ENCODE measurements around the gene FMNL2. TPM values are rescaled to one million over a fixed set of nuclear protein-coding genes. Genes with fewer than 3 reads are reported as not detected.

The FMNL2 gene
- 18.6 and 19.6 TPM in 2 replicates for total RNA-seq (2014; rRNA removed; shearing (Covaris generic))
- polyA plus RNA-seq (2016; fragmentation: Nextera tagmentation; extraction: Ambion mirVana) = 3.8 and 4.4 TPM in 2 replicates

DNA sequence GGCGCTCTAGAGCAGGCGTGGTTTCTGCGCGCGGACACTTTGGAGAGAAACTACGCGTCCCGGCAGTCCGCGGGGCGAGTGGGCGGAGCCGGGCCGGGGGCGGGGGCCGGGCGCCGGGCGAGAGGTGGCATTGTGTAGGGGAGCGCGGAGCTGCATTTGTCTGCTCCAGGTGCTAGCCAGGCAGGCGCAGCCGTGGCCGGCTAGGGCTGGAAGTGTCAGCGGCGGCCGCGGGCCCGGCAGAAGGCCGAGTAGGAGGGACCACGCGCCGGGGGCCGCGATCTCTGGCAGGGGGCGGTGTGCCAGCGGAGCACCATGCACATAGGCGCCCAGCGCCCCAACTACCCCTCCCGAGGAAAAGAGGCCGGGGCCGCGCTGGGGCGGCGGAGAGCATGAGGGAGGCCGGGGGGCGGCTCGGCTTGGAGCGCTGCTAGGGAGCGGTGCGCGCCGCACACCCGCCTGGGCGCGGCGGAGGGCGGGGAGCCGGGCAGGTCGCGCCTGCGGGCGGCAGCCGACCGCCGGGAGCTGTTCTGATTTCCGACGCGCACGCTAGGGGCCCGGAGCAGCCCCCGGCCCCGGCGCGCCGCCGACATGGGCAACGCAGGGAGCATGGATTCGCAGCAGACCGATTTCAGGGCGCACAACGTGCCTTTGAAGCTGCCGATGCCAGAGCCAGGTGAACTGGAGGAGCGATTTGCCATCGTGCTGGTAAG is at the start of gene FMNL2:
Gene FMNL2 (plus strand): TSS at position 159 of the 710 bp plus-strand sequence.
- H3K36me3 ChIP-seq (ENCODE audit: low read depth) = no peaks in the 10 kb centered on the region
- in situ Hi-C loops (cut with MboI) = no loop called here
- H3F3A ChIP-seq (ENCODE audit: insufficient read depth) = peaks cover 12% of the 10 kb centered on the region; the same call in 1 of the 2 replicates
- no peaks in the 10 kb centered on the region for H3K9me2 ChIP-seq (ENCODE audit: insufficient read depth)
- peak within 1 kb of the TSS; percentile 97 for H3K4me2 ChIP-seq (ENCODE audit: unreplicated experiment)
- WGBS, 2 experiments (ENCODE audit: low coverage in 1 of 2, low lambda C conversion rate in 2 of 2, missing lambda C conversion rate in 2 of 2) = 0 to 1% methylated on average over 28 to 57 of the region's 85 CpGs
- H3K9me3 ChIP-seq (ENCODE audit: low read depth) = no peaks in the 10 kb centered on the region
- peak within 1 kb of the TSS; percentile 78 for H3K9ac ChIP-seq
- peak within 1 kb of the TSS; percentile 85 for H3K4me3 ChIP-seq
- peak within 1 kb of the TSS; percentile 63 for H3K27ac ChIP-seq
- H4K20me1 ChIP-seq (ENCODE audit: insufficient read depth) = no peaks in the 10 kb centered on the region
- peak; percentile 89 for DNase-seq
- H2AFZ ChIP-seq = peak within 1 kb of the TSS; percentile 98
- peaks cover 39% of the 10 kb centered on the region for H3K79me2 ChIP-seq (ENCODE audit: insufficient read depth)
- no peak for TF ChIP-seq EZH2phosphoT487 (IDR thresholded peaks at IDR 0.05; ENCODE audit: insufficient read depth, low read depth)
- H3K4me1 ChIP-seq (ENCODE audit: insufficient read depth) = peaks cover 16% of the 10 kb centered on the region; the same call in 1 of the 2 replicates
- no peaks in the 10 kb centered on the region for H3K27me3 ChIP-seq (replicated peaks; ENCODE audit: insufficient read depth)

DNA sequence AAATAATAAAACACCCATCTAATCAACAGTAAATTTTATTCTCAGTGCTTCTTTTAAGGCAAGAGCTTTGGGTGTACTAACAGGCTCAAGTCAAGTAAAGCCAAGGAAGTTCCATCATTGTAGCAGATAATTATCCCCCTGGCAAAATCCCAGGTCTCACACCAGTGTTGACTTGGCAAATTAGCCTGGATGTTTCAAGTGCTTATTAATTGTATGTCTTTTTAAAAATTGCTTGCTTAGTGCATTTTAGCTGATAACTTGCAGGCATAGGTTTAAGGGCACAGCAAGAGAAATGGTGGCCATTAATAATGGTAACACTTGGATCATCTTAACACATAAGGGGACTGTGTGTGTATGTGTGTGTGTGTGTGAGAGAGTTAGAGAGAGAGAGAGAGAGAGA is 42.0 kb upstream of the FMNL2 start:
- Histone ChIP-seq H3K79me2 (ENCODE audit: insufficient read depth) (no peaks in the 10 kb centered on the region), H3K4me3 (no peak overlapping the region), H3K4me1 (ENCODE audit: insufficient read depth) (no peaks in the 10 kb centered on the region), H3K27ac (no peak overlapping the region), H3K36me3 (ENCODE audit: low read depth) (no peaks in the 10 kb centered on the region), H3K4me2 (ENCODE audit: unreplicated experiment) (no peak overlapping the region), H3K9ac (no peak overlapping the region), H3K9me2 (ENCODE audit: insufficient read depth) (no peaks in the 10 kb centered on the region), H3K9me3 (ENCODE audit: low read depth) (no peaks in the 10 kb centered on the region), H3F3A (ENCODE audit: insufficient read depth) (no peaks in the 10 kb centered on the region), H3K27me3 (replicated peaks; ENCODE audit: insufficient read depth) (no peaks in the 10 kb centered on the region), H2AFZ (no peak overlapping the region), H4K20me1 (ENCODE audit: insufficient read depth) (no peaks in the 10 kb centered on the region)
- in situ Hi-C loops (cut with MboI) = no loop called here
- no peak for DNase-seq
- TF ChIP-seq EZH2phosphoT487 (IDR thresholded peaks at IDR 0.05; ENCODE audit: insufficient read depth, low read depth) (no peak), EZH2 (IDR thresholded peaks at IDR 0.05; ENCODE audit: insufficient read depth, poor library complexity, severe bottlenecking) (no peak)

DNA sequence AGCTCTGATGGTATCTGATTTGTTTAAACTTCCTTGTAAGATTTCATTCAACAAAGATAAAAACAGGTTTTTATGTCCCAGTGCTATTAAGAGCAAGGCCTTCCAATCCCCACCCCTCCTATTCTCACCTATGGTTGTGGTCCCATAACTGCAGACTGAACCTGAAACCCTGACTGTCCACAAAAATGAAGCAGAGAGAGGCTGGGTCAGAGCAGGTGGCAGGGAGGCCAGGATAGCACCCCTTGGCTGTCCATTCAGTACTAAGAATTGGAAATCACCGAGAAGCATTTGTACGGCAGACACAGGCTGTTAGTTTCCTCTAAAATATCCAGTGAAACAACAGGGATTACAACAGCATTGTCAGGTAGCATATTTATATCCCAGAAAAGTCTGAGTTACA is 37.3 kb upstream of the FMNL2 start:
- Histone ChIP-seq H3K4me1 (ENCODE audit: insufficient read depth) (no peaks in the 10 kb centered on the region), H3K27ac (no peak overlapping the region), H3K9me3 (ENCODE audit: low read depth) (no peaks in the 10 kb centered on the region), H3K9ac (no peak overlapping the region), H3K4me2 (ENCODE audit: unreplicated experiment) (no peak overlapping the region), H3K4me3 (no peak overlapping the region), H3K79me2 (ENCODE audit: insufficient read depth) (no peaks in the 10 kb centered on the region), H4K20me1 (ENCODE audit: insufficient read depth) (no peaks in the 10 kb centered on the region), H3K27me3 (replicated peaks; ENCODE audit: insufficient read depth) (no peaks in the 10 kb centered on the region), H3F3A (ENCODE audit: insufficient read depth) (no peaks in the 10 kb centered on the region), H2AFZ (no peak overlapping the region), H3K36me3 (ENCODE audit: low read depth) (no peaks in the 10 kb centered on the region), H3K9me2 (ENCODE audit: insufficient read depth) (no peaks in the 10 kb centered on the region)
- DNase-seq = no peak
- WGBS, 2 experiments (ENCODE audit: low coverage in 1 of 2, low lambda C conversion rate in 2 of 2, missing lambda C conversion rate in 2 of 2) = 96 to 98% methylated on average over 2 of the region's 2 CpGs
- in situ Hi-C loops (cut with MboI) = no loop called here
- TF ChIP-seq EZH2phosphoT487 (IDR thresholded peaks at IDR 0.05; ENCODE audit: insufficient read depth, low read depth) (no peak), EZH2 (IDR thresholded peaks at IDR 0.05; ENCODE audit: insufficient read depth, poor library complexity, severe bottlenecking) (no peak)

DNA sequence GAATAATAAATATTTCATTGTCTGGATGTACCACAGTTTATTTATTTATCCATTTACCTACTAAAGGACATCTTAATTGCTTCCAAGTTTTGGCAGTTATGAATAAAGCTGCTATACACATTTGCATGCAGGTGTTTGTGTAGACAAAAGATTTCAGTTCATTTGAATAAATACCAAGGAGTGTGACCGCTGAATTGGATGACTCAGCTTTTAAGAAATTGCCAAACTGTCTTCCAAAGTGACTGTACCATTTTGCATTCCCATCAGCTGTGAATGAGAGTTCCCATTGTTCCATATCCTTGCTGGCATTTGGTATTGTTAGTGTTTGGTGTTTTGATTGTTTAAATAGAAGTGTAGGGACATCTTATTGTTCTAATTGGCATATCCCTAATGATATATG is 36.2 kb upstream of the FMNL2 start:
- Histone ChIP-seq H3K4me3 (no peak overlapping the region), H3K27me3 (replicated peaks; ENCODE audit: insufficient read depth) (no peaks in the 10 kb centered on the region), H3F3A (ENCODE audit: insufficient read depth) (no peaks in the 10 kb centered on the region), H4K20me1 (ENCODE audit: insufficient read depth) (no peaks in the 10 kb centered on the region), H3K36me3 (ENCODE audit: low read depth) (no peaks in the 10 kb centered on the region), H3K9me2 (ENCODE audit: insufficient read depth) (no peaks in the 10 kb centered on the region), H3K9ac (no peak overlapping the region), H3K9me3 (ENCODE audit: low read depth) (no peaks in the 10 kb centered on the region), H2AFZ (no peak overlapping the region), H3K4me1 (ENCODE audit: insufficient read depth) (no peaks in the 10 kb centered on the region), H3K27ac (no peak overlapping the region), H3K4me2 (ENCODE audit: unreplicated experiment) (no peak overlapping the region), H3K79me2 (ENCODE audit: insufficient read depth) (no peaks in the 10 kb centered on the region)
- no peak for TF ChIP-seq EZH2 (IDR thresholded peaks at IDR 0.05; ENCODE audit: insufficient read depth, poor library complexity, severe bottlenecking)
- no peak for TF ChIP-seq EZH2phosphoT487 (IDR thresholded peaks at IDR 0.05; ENCODE audit: insufficient read depth, low read depth)
- 55 to 74% methylated on average over 1 of the region's 1 CpG for WGBS, 2 experiments (ENCODE audit: low coverage in 1 of 2, low lambda C conversion rate in 2 of 2, missing lambda C conversion rate in 2 of 2)
- in situ Hi-C loops (cut with MboI) = no loop called here
- peak; percentile 22 for DNase-seq
